GM12878 (cell line): Measurements from ENCODE around the gene FNDC3B. TPM values are rescaled to one million over a fixed set of nuclear protein-coding genes. Genes with fewer than 3 reads are reported as not detected.

Source experiments
- ATAC-seq: fragments of 200-7000 bp; cut with Tn5 transposase; 3 replicates; pipeline ENCODE4 v1.9.1; 2020; ENCODE audit warnings: mild to moderate bottlenecking, moderate library complexity
- BruUV-seq: library from RNA; stranded (reverse); fragments of 400-500 nt; replicated peaks from 2 replicates; lab custom pipeline; 2021; lab: Mats Ljungman, UMichigan
- CTCF ChIA-PET: fragments of 300-600 bp; sonication (Branson Sonifier 250); formaldehyde crosslinking; extraction: SDS; loops from one replicate; lab custom pipeline; 2021; ENCODE audit warnings: inconsistent platforms; lab: Yijun Ruan, JAX
- POLR2A ChIA-PET: fragments of 350-600 bp; formaldehyde crosslinking; extraction: SDS; loops from one replicate; lab custom pipeline; 2021; ENCODE audit warnings: inconsistent platforms; lab: Charles Lee
- RAD21 ChIA-PET: fragments of 300-600 bp; sonication (Branson Sonifier 250); formaldehyde crosslinking; loops from one replicate; lab custom pipeline; 2023; ENCODE audit warnings: antibody characterized with exemption; ENCODE audit not compliant: unreplicated experiment; lab: Charles Lee
- SMC1A ChIA-PET: fragments of 300-600 bp; sonication (Branson Sonifier 250); formaldehyde crosslinking; loops from one replicate; lab custom pipeline; 2023; ENCODE audit not compliant: unreplicated experiment, uncharacterized antibody; lab: Charles Lee
- DNase-seq: peaks from one replicate; pipeline ENCODE4 v3.0.0-alpha.2; 2011; ENCODE audit warnings: low read depth, low spot score
- FAIRE-seq: peaks from 3 replicates; lab custom pipeline; 2011; peaks lifted over from hg19 to GRCh38; lab: Jason Lieb, UNC
- H2AFZ ChIP-seq: 2 replicates; pipeline ENCODE4 v1.6.0; 2011; ENCODE audit warnings: low read depth, low read length, control low read depth; ENCODE audit not compliant: control insufficient read depth
- H3K27ac ChIP-seq: 2 replicates; pipeline ENCODE4 v1.5.1; 2011; ENCODE audit warnings: control low read depth; ENCODE audit not compliant: control insufficient read depth, insufficient read depth
- H3K27me3 ChIP-seq, 2 experiments: replicated peaks in 1 of 2; 2 replicates each; pipeline versions ENCODE4 v1.6.0 to v1.6.1; 2011; ENCODE audit warnings: low read length in 1 of 2; ENCODE audit not compliant: control insufficient read depth in 2 of 2, insufficient read depth in 2 of 2
- H3K36me3 ChIP-seq, 2 experiments: 2 replicates each; pipeline ENCODE4 v1.5.1; 2011; ENCODE audit warnings: low read length in 1 of 2; ENCODE audit not compliant: control insufficient read depth in 2 of 2, insufficient read depth in 2 of 2
- H3K4me1 ChIP-seq: 2 replicates; pipeline ENCODE4 v1.6.1; 2011; ENCODE audit warnings: mild to moderate bottlenecking, low read length, moderate library complexity, mixed read lengths; ENCODE audit not compliant: control insufficient read depth, insufficient read depth
- H3K4me2 ChIP-seq: 2 replicates; pipeline ENCODE4 v1.6.0; 2011; ENCODE audit warnings: control low read depth; ENCODE audit not compliant: control insufficient read depth, insufficient read depth
- H3K4me3 ChIP-seq: fragments of 200-600 bp; sonication (generic); 2 replicates; pipeline ENCODE4 v1.5.1; 2016
- H3K79me2 ChIP-seq: 2 replicates; pipeline ENCODE4 v1.6.0; 2011; ENCODE audit warnings: low read length; ENCODE audit not compliant: control insufficient read depth, insufficient read depth
- H3K9ac ChIP-seq: 2 replicates; pipeline ENCODE4 v1.8.0; 2011; ENCODE audit warnings: low read length, control low read depth, mixed read lengths; ENCODE audit not compliant: control insufficient read depth, insufficient read depth
- H3K9me3 ChIP-seq: replicated peaks from 3 replicates; pipeline ENCODE4 v1.5.1; 2011; ENCODE audit warnings: mild to moderate bottlenecking, low read length; ENCODE audit not compliant: control insufficient read depth, insufficient read depth
- H4K20me1 ChIP-seq: 2 replicates; pipeline ENCODE4 v1.6.0; 2011; ENCODE audit not compliant: control insufficient read depth, insufficient read depth
- BCLAF1 ChIP-seq: fragments of 450-650 bp; IDR thresholded peaks from 2 replicates; pipeline ENCODE4 v1.6.1; 2017; ENCODE audit warnings: antibody characterized with exemption, mild to moderate bottlenecking, moderate library complexity
- BRCA1 ChIP-seq: IDR thresholded peaks from 2 replicates; pipeline ENCODE4 v1.6.1; 2011; ENCODE audit warnings: low read depth, low read length, improper control_type of control experiment
- CHD1 ChIP-seq: IDR thresholded peaks from 2 replicates; pipeline ENCODE4 v1.6.1; 2012; ENCODE audit warnings: low read depth, low read length, improper control_type of control experiment
- DPF2 ChIP-seq: fragments of 450-650 bp; IDR thresholded peaks from 2 replicates; pipeline ENCODE4 v1.6.1; 2017; ENCODE audit warnings: mild to moderate bottlenecking
- HDAC6 ChIP-seq: fragments of 200-600 bp; sonication (generic); IDR thresholded peaks from one replicate; pipeline ENCODE4 v1.8.0; 2017; ENCODE audit warnings: antibody characterized with exemption; ENCODE audit not compliant: unreplicated experiment
- IKZF2 ChIP-seq, 2 experiments: fragments of 450-650 bp; IDR thresholded peaks; 2 replicates each; pipeline ENCODE4 v1.6.1; 2017; ENCODE audit warnings: mild to moderate bottlenecking in 2 of 2, moderate library complexity in 2 of 2
- IRF4 ChIP-seq: IDR thresholded peaks from 2 replicates; pipeline ENCODE4 v1.6.1; 2011; ENCODE audit warnings: low read depth, low read length
- PRDM15 ChIP-seq: fragments of 450-650 bp; formaldehyde crosslinking; IDR thresholded peaks from 2 replicates; pipeline ENCODE4 v1.4.0; 2020; ENCODE audit warnings: mild to moderate bottlenecking, moderate library complexity
- RB1 ChIP-seq: fragments of 450-650 bp; formaldehyde crosslinking; IDR thresholded peaks from 2 replicates; pipeline ENCODE4 v1.6.1; 2017; ENCODE audit warnings: mild to moderate bottlenecking, borderline replicate concordance
- RFX5 ChIP-seq: IDR thresholded peaks from 2 replicates; pipeline ENCODE4 v1.6.1; 2011; ENCODE audit warnings: low read depth, low read length, improper control_type of control experiment
- SREBF1 ChIP-seq: IDR thresholded peaks from 2 replicates; pipeline ENCODE4 v1.6.1; 2012; ENCODE audit warnings: mild to moderate bottlenecking, low read length
- SREBF2 ChIP-seq: IDR thresholded peaks from 2 replicates; pipeline ENCODE4 v1.6.1; 2012; ENCODE audit warnings: mild to moderate bottlenecking, low read length
- STAT3 ChIP-seq: IDR thresholded peaks from 2 replicates; pipeline ENCODE4 v1.6.1; 2011; ENCODE audit warnings: low read depth, low read length, improper control_type of control experiment
- TCF12 ChIP-seq: IDR thresholded peaks from 2 replicates; pipeline ENCODE4 v1.6.1; 2011; ENCODE audit warnings: low read depth, mild to moderate bottlenecking, low read length
- USF2 ChIP-seq: IDR thresholded peaks from 2 replicates; pipeline ENCODE4 v1.6.1; 2011; ENCODE audit warnings: low read depth, low read length, improper control_type of control experiment, borderline replicate concordance
- WGBS: methylation state at CpG from one replicate; pipeline ENCODE4 v1.1.6; 2016; ENCODE audit warnings: low lambda C conversion rate; ENCODE audit not compliant: insufficient replicate concordance, insufficient coverage; ENCODE audit errors: missing lambda C conversion rate; 5-methylcytosine and 5-hydroxymethylcytosine counted together
- in situ Hi-C: fragments of 300-500 bp; cut with MboI; formaldehyde crosslinking; loops from 9 replicates; pipeline ENCODE4 v1.14.3; 2018; ENCODE audit warnings: mixed read lengths
- intact Hi-C: fragments of 100-400 bp; cut with micrococcal nuclease; formaldehyde crosslinking; loops from one replicate; pipeline ENCODE4 v1.14.2; 2022; ENCODE audit not compliant: unreplicated experiment
- polyA plus RNA-seq, 11 experiments: library from polyadenylated mRNA; depleted of rRNA in 4 of 11; unstranded in 6 of 11; stranded (reverse) in 5 of 11; fragments of >200 nt; fragmentation: Nextera tagmentation in 4 of 11; fragmentation: Illumina TruSeq in 1 of 11; extraction: Ambion mirVana in 4 of 11; extraction: Trizol in 1 of 11; gene quantifications; 1 replicate in 1 of 11; 2 replicates in 10 of 11; pipeline versions ENCODE4 v1.2.1 to v1.2.3, GENCODE V29; 2011 to 2016; ENCODE audit warnings: inconsistent platforms in 2 of 11, missing spikeins in 2 of 11, low read depth in 1 of 11
- total RNA-seq, 4 experiments: library from RNA; depleted of rRNA in 3 of 4; stranded (reverse); fragments of >200 nt in 3 of 4; fragmentation: Illumina TruSeq in 1 of 4; extraction: Trizol in 1 of 4; gene quantifications; 2 replicates each; pipeline versions ENCODE4 v1.2.1 to v1.2.3, GENCODE V29; 2013 to 2021

FNDC3B gene
- total and polyA plus RNA-seq, 10 of the 15 experiments (the other 5 are each of a cell fraction or from before 2014, with no cell fraction given) = 7.9 to 35.0 (median 18.5) TPM

GRCh38 chr3:172279974-172280373 lies 240.6 kb downstream of the FNDC3B start:
- no TSS peak for BruUV-seq
- Histone ChIP-seq H3K27me3 (no peaks in the 10 kb centered on the region), H3K4me1 (no peaks in the 10 kb centered on the region), H3K9ac (no peak overlapping the region), H2AFZ (no peak overlapping the region), H3K4me2 (no peak overlapping the region), H3K27ac (no peak overlapping the region), H3K36me3 (peaks cover 0 to under 1% of the 10 kb centered on the region in 2 experiments; a peak in 2 of 4 replicates), H3K79me2 (no peaks in the 10 kb centered on the region), H3K9me3 (no peaks in the 10 kb centered on the region), H3K4me3 (no peak overlapping the region)
- POLR2A ChIA-PET = no interaction called here
- CTCF ChIA-PET = interaction anchor here (0.5 to 1.4 kb wide), 4 partner anchors 52 to 713 kb away, joined by 3 to 5 read pairs (median 3); no protein-coding TSS in a partner anchor
- ATAC-seq = no peak
- SMC1A ChIA-PET = interaction anchor here (0.8 to 1.7 kb wide), 7 partner anchors 9 to 244 kb away, joined by 3 to 6 read pairs (median 4); no protein-coding TSS in a partner anchor
- FAIRE-seq = no peak
- intact Hi-C loops = loop anchor here (10.0 kb wide), 1 partner anchor 435 kb away; the partner anchor contains the start of gene TMEM212
- RAD21 ChIA-PET = interaction anchor here (1.1 kb wide), 1 partner anchor 61 kb away, joined by 3 read pairs; no protein-coding TSS in a partner anchor
- in situ Hi-C loops = no loop called here
- TF ChIP-seq USF2 (no peak), PRDM15 (CRISPR knock-in tag) (no peak), IKZF2 (IDR thresholded peaks at IDR 0.05) (no peak), BRCA1 (no peak), RFX5 (no peak), IRF4 (no peak), RB1 (no peak), TCF12 (no peak), STAT3 (no peak), SREBF1 (no peak), SREBF2 (no peak), BCLAF1 (no peak), DPF2 (no peak), CHD1 (no peak), HDAC6 (no peak)
- TF ChIP-seq, all 136 proteins: peak for 0
- WGBS = 97% methylated on average over 8 of the region's 8 CpGs
- DNase-seq = no peak
- no peaks in the 10 kb centered on the region for H4K20me1 ChIP-seq
